ENCODE measurements around the gene CYB5B.

The CYB5B gene

DNA sequence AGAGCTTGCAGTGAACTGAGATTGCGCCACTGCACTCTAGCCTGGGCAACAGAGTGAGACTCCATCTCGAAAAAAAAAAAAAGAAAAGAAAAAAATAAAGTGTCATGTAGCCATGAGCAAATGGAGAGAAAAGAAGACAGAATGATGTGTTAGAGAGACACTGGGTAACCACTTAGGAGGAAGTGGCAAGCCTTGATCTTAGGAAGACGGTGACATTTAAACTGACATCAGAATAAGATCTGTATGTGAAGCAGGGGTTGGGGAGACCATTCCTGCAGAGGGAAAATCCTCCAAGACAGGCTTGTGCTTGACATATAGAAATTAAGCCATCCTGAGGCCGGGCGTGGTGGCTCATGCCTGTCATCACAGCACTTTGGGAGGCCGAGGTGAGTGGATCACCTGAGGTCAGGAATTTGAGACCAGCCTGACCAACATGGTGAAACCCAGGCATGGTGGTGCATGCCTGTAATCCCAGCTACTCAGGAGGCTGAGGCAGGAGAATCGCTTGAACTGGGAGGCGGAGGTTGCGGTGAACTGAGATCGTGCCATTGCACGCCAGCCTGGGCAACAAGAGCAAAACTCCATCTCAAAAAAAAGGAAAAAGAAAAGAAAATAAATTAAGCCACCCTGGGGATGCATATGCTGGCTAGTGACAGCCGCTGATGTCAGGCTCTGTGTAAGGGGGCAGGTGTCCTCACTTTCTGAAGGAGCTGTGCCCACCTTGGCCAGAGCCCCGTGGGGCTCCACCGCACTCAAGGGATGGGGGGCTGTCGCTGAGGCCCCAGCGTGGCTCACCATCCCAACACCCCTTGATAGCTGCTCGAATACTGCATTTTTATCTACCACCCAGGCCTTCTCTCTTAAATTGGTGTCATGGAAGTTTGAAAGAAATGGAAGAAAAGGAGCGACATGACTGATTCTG lies 13.1 kb upstream of the CYB5B start:
- no peak overlapping the region for H2AFZ ChIP-seq
- H3K79me2 ChIP-seq, result no peaks in the 10 kb centered on the region
- no peak overlapping the region for H3K4me3 ChIP-seq (ENCODE audit: low read depth, low read length)
- H3K36me3 ChIP-seq (ENCODE audit: control insufficient read depth, insufficient read depth, low read length), result no peaks in the 10 kb centered on the region
- H3K9ac ChIP-seq, result no peak overlapping the region
- H3K9me3 ChIP-seq (ENCODE audit: control insufficient read depth, low read length), result no peaks in the 10 kb centered on the region
- H3K4me2 ChIP-seq (ENCODE audit: low read length), result no peak overlapping the region
- H3K27ac ChIP-seq, result no peak overlapping the region
- H3K4me1 ChIP-seq, result no peaks in the 10 kb centered on the region
- no peaks in the 10 kb centered on the region for H3K27me3 ChIP-seq (ENCODE audit: control insufficient read depth, insufficient read depth, low read length)
- TF ChIP-seq, protein P1, sequence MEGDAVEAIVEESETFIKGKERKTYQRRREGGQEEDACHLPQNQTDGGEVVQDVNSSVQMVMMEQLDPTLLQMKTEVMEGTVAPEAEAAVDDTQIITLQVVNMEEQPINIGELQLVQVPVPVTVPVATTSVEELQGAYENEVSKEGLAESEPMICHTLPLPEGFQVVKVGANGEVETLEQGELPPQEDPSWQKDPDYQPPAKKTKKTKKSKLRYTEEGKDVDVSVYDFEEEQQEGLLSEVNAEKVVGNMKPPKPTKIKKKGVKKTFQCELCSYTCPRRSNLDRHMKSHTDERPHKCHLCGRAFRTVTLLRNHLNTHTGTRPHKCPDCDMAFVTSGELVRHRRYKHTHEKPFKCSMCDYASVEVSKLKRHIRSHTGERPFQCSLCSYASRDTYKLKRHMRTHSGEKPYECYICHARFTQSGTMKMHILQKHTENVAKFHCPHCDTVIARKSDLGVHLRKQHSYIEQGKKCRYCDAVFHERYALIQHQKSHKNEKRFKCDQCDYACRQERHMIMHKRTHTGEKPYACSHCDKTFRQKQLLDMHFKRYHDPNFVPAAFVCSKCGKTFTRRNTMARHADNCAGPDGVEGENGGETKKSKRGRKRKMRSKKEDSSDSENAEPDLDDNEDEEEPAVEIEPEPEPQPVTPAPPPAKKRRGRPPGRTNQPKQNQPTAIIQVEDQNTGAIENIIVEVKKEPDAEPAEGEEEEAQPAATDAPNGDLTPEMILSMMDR (IDR thresholded peaks at IDR 0.05), result no peak

DNA sequence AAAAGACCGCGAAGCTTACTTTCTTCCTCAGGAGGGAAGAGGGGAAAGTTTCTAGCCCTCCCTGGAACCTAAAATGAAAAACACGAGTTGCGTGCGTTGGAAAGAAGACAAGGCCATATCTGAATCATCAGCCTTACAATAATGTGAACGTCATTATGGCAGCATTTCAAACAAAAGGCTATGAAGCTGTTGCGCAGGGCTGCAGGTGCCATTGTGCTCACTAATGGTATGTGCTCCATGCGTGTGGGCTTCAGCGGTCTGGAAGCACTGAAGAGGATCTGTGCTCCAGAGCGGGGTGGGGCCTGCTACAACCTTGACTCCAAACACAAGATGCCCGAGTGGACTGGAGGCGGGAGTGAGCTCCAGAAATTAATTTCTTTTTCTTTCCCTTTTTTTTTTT lies 12.1 kb upstream of the CYB5B start:
- no peaks in the 10 kb centered on the region for H3K9me3 ChIP-seq (ENCODE audit: control insufficient read depth, low read length)
- H3K27ac ChIP-seq, result no peak overlapping the region
- H3K79me2 ChIP-seq, result no peaks in the 10 kb centered on the region
- TF ChIP-seq, protein P1 (IDR thresholded peaks at IDR 0.05), result no peak
- no peak overlapping the region for H3K9ac ChIP-seq
- no peak overlapping the region for H3K4me2 ChIP-seq (ENCODE audit: low read length)
- no peaks in the 10 kb centered on the region for H3K4me1 ChIP-seq
- H2AFZ ChIP-seq, result no peak overlapping the region
- H3K4me3 ChIP-seq (ENCODE audit: low read depth, low read length), result no peak overlapping the region
- H3K27me3 ChIP-seq (ENCODE audit: control insufficient read depth, insufficient read depth, low read length), result no peaks in the 10 kb centered on the region
- no peaks in the 10 kb centered on the region for H3K36me3 ChIP-seq (ENCODE audit: control insufficient read depth, insufficient read depth, low read length)

- Histone ChIP-seq H3K4me2 (ENCODE audit: low read length) (no peak overlapping the region), H3K9me3 (ENCODE audit: control insufficient read depth, low read length) (no peaks in the 10 kb centered on the region), H3K36me3 (ENCODE audit: control insufficient read depth, insufficient read depth, low read length) (no peaks in the 10 kb centered on the region), H2AFZ (no peak overlapping the region), H3K27ac (no peak overlapping the region), H3K27me3 (ENCODE audit: control insufficient read depth, insufficient read depth, low read length) (no peaks in the 10 kb centered on the region), H3K79me2 (no peaks in the 10 kb centered on the region), H3K4me3 (ENCODE audit: low read depth, low read length) (no peak overlapping the region), H3K4me1 (no peaks in the 10 kb centered on the region), H3K9ac (no peak overlapping the region)
- TF ChIP-seq, protein P1 (IDR thresholded peaks at IDR 0.05), result no peak
Observed at GRCh38 chr16:69413045-69413664, 11.3 kb upstream of the CYB5B start.

DNA sequence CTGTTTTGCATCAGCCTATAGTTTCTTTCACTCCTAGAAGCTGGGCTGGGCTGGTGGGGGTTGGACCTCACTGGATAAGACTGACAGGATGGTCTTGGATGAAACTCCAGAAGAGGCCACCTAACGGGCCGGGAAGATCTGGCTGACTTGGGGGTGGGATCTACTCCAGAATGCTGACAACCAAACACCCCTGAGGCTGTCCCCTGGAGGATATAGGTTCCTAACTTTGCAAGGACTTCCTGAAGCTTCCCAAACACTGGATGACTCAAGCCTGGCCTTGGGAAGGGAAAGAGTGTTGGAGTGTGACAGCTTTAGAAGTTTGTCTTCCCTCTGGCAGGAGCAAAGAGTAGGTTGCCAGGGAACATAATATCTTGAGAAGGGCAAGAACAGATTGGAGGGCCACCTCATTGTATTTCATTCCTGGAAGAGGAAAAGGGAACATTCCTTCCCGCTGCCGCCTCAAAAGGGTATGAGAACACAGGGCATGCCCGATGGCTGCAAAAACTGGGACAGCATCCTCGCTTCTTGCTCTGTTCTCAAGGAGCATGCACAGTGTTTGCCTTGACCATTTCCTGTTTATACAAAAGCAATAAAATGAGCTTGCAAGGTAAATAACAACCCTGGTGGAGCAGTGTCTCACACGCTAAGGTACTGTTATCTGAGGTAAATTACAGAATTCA lies 6.8 kb upstream of the CYB5B start:
- no peak overlapping the region for H3K9ac ChIP-seq

More for the DNA sequence above, 6.8 kb upstream of the CYB5B start:
- Histone ChIP-seq H3K36me3 (ENCODE audit: control insufficient read depth, insufficient read depth, low read length) (no peaks in the 10 kb centered on the region), H3K9me3 (ENCODE audit: control insufficient read depth, low read length) (no peaks in the 10 kb centered on the region), H2AFZ (peak overlapping the region; percentile 9), H3K79me2 (no peaks in the 10 kb centered on the region), H3K4me2 (ENCODE audit: low read length) (no peak overlapping the region), H3K4me1 (no peaks in the 10 kb centered on the region), H3K27me3 (ENCODE audit: control insufficient read depth, insufficient read depth, low read length) (no peaks in the 10 kb centered on the region), H3K4me3 (ENCODE audit: low read depth, low read length) (no peak overlapping the region), H3K27ac (no peak overlapping the region)
- TF ChIP-seq, protein P1 (IDR thresholded peaks at IDR 0.05), result no peak
